GM23338 (cell line): ENCODE results near the gene KCNJ16.

Experiments used
- JUNB ChIP-seq: IDR thresholded peaks from one replicate; pipeline ENCODE4 v1.6.1; 2016; ENCODE audit warnings: antibody characterized with exemption; ENCODE audit not compliant: unreplicated experiment
- POLR2AphosphoS5 ChIP-seq: IDR thresholded peaks from 2 replicates; pipeline ENCODE4 v1.6.1; 2016; ENCODE audit warnings: antibody characterized with exemption, low read depth
- TF ChIP-seq, protein P1 (sequence below), 2 experiments: fragments of 200-600 bp in 1 of 2; sonication (generic) in 1 of 2; conservative IDR thresholded peaks; 2 replicates each; pipeline versions ENCODE4 v1.5.1 to v1.6.1; 2016 to 2017; ENCODE audit warnings: antibody characterized with exemption in 2 of 2, low read depth in 2 of 2, mild to moderate bottlenecking in 2 of 2, moderate library complexity in 1 of 2
- TF ChIP-seq, protein P2 (sequence below): IDR thresholded peaks from one replicate; pipeline ENCODE4 v1.6.1; 2018; ENCODE audit warnings: antibody characterized with exemption; ENCODE audit not compliant: unreplicated experiment

DNA sequence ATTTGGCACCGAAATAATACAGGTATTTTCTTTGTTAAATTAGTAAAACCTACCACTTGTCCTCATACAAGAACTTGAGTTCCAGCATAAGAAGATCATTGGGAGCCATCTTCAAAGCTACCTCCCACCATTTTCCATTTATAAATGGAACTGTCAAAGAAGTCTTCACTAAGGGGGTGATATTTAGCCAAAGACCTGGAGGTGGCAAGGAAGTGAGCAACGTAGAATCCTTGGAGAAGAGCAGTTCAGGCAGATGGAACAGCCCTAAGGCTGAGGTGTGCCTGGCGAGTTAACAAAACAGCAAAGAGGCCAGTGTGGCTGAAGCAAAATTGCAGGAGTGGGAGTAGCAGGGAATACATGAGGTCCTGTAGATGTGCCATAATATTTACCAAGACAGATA lies 1.8 kb downstream of the KCNJ16 start:
- TF ChIP-seq POLR2AphosphoS5 (no peak), JUNB (no peak)
- TF ChIP-seq, protein P1, sequence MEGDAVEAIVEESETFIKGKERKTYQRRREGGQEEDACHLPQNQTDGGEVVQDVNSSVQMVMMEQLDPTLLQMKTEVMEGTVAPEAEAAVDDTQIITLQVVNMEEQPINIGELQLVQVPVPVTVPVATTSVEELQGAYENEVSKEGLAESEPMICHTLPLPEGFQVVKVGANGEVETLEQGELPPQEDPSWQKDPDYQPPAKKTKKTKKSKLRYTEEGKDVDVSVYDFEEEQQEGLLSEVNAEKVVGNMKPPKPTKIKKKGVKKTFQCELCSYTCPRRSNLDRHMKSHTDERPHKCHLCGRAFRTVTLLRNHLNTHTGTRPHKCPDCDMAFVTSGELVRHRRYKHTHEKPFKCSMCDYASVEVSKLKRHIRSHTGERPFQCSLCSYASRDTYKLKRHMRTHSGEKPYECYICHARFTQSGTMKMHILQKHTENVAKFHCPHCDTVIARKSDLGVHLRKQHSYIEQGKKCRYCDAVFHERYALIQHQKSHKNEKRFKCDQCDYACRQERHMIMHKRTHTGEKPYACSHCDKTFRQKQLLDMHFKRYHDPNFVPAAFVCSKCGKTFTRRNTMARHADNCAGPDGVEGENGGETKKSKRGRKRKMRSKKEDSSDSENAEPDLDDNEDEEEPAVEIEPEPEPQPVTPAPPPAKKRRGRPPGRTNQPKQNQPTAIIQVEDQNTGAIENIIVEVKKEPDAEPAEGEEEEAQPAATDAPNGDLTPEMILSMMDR (conservative IDR thresholded peaks at IDR 0.05; ENCODE audit: low read depth in 2 of 2) = no peak
- TF ChIP-seq, protein P2, sequence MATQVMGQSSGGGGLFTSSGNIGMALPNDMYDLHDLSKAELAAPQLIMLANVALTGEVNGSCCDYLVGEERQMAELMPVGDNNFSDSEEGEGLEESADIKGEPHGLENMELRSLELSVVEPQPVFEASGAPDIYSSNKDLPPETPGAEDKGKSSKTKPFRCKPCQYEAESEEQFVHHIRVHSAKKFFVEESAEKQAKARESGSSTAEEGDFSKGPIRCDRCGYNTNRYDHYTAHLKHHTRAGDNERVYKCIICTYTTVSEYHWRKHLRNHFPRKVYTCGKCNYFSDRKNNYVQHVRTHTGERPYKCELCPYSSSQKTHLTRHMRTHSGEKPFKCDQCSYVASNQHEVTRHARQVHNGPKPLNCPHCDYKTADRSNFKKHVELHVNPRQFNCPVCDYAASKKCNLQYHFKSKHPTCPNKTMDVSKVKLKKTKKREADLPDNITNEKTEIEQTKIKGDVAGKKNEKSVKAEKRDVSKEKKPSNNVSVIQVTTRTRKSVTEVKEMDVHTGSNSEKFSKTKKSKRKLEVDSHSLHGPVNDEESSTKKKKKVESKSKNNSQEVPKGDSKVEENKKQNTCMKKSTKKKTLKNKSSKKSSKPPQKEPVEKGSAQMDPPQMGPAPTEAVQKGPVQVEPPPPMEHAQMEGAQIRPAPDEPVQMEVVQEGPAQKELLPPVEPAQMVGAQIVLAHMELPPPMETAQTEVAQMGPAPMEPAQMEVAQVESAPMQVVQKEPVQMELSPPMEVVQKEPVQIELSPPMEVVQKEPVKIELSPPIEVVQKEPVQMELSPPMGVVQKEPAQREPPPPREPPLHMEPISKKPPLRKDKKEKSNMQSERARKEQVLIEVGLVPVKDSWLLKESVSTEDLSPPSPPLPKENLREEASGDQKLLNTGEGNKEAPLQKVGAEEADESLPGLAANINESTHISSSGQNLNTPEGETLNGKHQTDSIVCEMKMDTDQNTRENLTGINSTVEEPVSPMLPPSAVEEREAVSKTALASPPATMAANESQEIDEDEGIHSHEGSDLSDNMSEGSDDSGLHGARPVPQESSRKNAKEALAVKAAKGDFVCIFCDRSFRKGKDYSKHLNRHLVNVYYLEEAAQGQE = no peak
